Activated T-cell treated with anti-CD3 and anti-CD28 coated beads, Interleukin-2, amount 50 U/mL, for 72 hours (primary cell): ENCODE results near the gene PPP1R18. TPM values are rescaled to one million over a fixed set of nuclear protein-coding genes. Genes with fewer than 3 reads are reported as not detected.

Experiments
- ATAC-seq, 2 donors: fragments of 150-1000 bp; cut with Tn5 transposase; replicated peaks in 1 of 2; 2 replicates each; pipeline ENCODE4 v1.10.0; 2021; ENCODE audit warnings: moderate library complexity in 2 of 2, mild to moderate bottlenecking in 1 of 2
- DNase-seq, 2 donors: peaks; one replicate each; pipeline ENCODE4 v3.0.0; 2021 to 2022; ENCODE audit warnings: mixed read lengths in 1 of 2
- H3K27ac Mint-ChIP-seq: one replicate; pipeline ENCODE4 v1.8.0; 2022; ENCODE audit warnings: mild to moderate bottlenecking, moderate library complexity, mixed read lengths
- H3K27me3 Mint-ChIP-seq: one replicate; pipeline ENCODE4 v1.8.0; 2022; ENCODE audit warnings: low read depth, mixed read lengths
- H3K36me3 Mint-ChIP-seq, 2 donors: one replicate each; pipeline ENCODE4 v1.8.0; 2022; ENCODE audit warnings: mixed read lengths in 2 of 2, mild to moderate bottlenecking in 1 of 2; ENCODE audit not compliant: insufficient read depth in 2 of 2
- H3K4me1 Mint-ChIP-seq: one replicate; pipeline ENCODE4 v1.8.0; 2022; ENCODE audit warnings: low read depth, mixed read lengths
- H3K4me3 Mint-ChIP-seq, 2 donors: one replicate each; pipeline ENCODE4 v1.8.0; 2022; ENCODE audit warnings: mild to moderate bottlenecking in 2 of 2, mixed read lengths in 2 of 2, moderate library complexity in 2 of 2
- H3K9me3 Mint-ChIP-seq, 2 donors: one replicate each; pipeline ENCODE4 v1.8.0; 2022; ENCODE audit warnings: mixed read lengths in 2 of 2
- total RNA-seq, 2 donors: library from RNA; stranded (reverse); gene quantifications; one replicate each; pipeline ENCODE4 v1.2.3, GENCODE V29; 2022

PPP1R18 gene
- total RNA-seq, 2 donors from 2014 or later: 179 to 200 TPM

GRCh38 chr6:30654798-30655742 is 31.4 kb downstream of the PPP1R18 start:
- peak overlapping the region; percentile 3 for H3K27ac Mint-ChIP-seq
- H3K9me3 Mint-ChIP-seq: no peaks in the 10 kb centered on the region
- H3K36me3 Mint-ChIP-seq: peaks cover 8 to 36% of the 10 kb centered on the region in 2 donors

GRCh38 chr6:30651143-30651542 is 35.3 kb downstream of the PPP1R18 start:
- Mint-ChIP-seq H3K4me1 (peaks cover 17% of the 10 kb centered on the region), H3K9me3 (no peaks in the 10 kb centered on the region), H3K4me3 (no peak overlapping the region), H3K27ac (peak overlapping the region; percentile 13), H3K36me3 (peaks cover 5 to 23% of the 10 kb centered on the region in 2 donors), H3K27me3 (no peaks in the 10 kb centered on the region)
- DNase-seq (no peak), ATAC-seq (no peak)

More at GRCh38 chr6:30654798-30655742, 31.4 kb downstream of the PPP1R18 start:
- H3K27me3 Mint-ChIP-seq: no peaks in the 10 kb centered on the region
- peaks cover 1% of the 10 kb centered on the region for H3K4me1 Mint-ChIP-seq
- H3K4me3 Mint-ChIP-seq: no peak overlapping the region
- DNase-seq: no peak
- ATAC-seq: no peak

- ATAC-seq (peak; percentile 81 to 82), DNase-seq (peak; percentile 87)
- Mint-ChIP-seq H3K36me3 (peaks cover 0 to 9% of the 10 kb centered on the region in 2 donors), H3K9me3 (no peaks in the 10 kb centered on the region), H3K4me1 (peaks cover 22% of the 10 kb centered on the region), H3K27ac (peak overlapping the region; percentile 95), H3K27me3 (no peaks in the 10 kb centered on the region), H3K4me3 (peak overlapping the region; percentile 82 to 93)
Observed at GRCh38 chr6:30647242-30648116, 39.0 kb downstream of the PPP1R18 start.

GRCh38 chr6:30646450-30647241 is 39.8 kb downstream of the PPP1R18 start, which contains the start of gene C6orf136:
TSS of gene C6orf136 (plus strand) at chr6:30647133. CDS start at chr6:30647232, 99 bp downstream.
- Mint-ChIP-seq H3K4me3 (peak within 1 kb of the TSS; percentile 82 to 93), H3K27ac (peak within 1 kb of the TSS; percentile 95), H3K9me3 (no peaks in the 10 kb centered on the region), H3K4me1 (peaks cover 22% of the 10 kb centered on the region), H3K36me3 (peaks cover 0 to 3% of the 10 kb centered on the region in 2 donors), H3K27me3 (no peaks in the 10 kb centered on the region)
- peak; percentile 92 for DNase-seq
- ATAC-seq: peak; percentile 78 to 79

- Mint-ChIP-seq H3K27ac (peak overlapping the region; percentile 95), H3K9me3 (no peaks in the 10 kb centered on the region), H3K36me3 (peaks cover 0 to 2% of the 10 kb centered on the region in 2 donors), H3K4me3 (peak overlapping the region; percentile 82 to 93), H3K4me1 (peaks cover 24% of the 10 kb centered on the region), H3K27me3 (no peaks in the 10 kb centered on the region)
- DNase-seq (no peak), ATAC-seq (no peak)
Observed at GRCh38 chr6:30645989-30646388, 40.5 kb downstream of the PPP1R18 start.

GRCh38 chr6:30644769-30645168 is 41.7 kb downstream of the PPP1R18 start:
- DNase-seq (no peak), ATAC-seq (no peak)
- Mint-ChIP-seq H3K4me1 (peaks cover 28% of the 10 kb centered on the region), H3K9me3 (no peaks in the 10 kb centered on the region), H3K27me3 (no peaks in the 10 kb centered on the region), H3K4me3 (no peak overlapping the region), H3K27ac (peak overlapping the region; percentile 16), H3K36me3 (no peaks in the 10 kb centered on the region)

- no peaks in the 10 kb centered on the region for H3K27me3 Mint-ChIP-seq
- ATAC-seq (no peak), DNase-seq (no peak)
- H3K27ac Mint-ChIP-seq: no peak overlapping the region
- no peaks in the 10 kb centered on the region for H3K9me3 Mint-ChIP-seq
- H3K4me1 Mint-ChIP-seq: peaks cover 22% of the 10 kb centered on the region
- no peaks in the 10 kb centered on the region for H3K36me3 Mint-ChIP-seq
- H3K4me3 Mint-ChIP-seq: no peak overlapping the region
Observed at GRCh38 chr6:30643656-30644055, 42.8 kb downstream of the PPP1R18 start.

- H3K4me3 Mint-ChIP-seq: no peak overlapping the region
- peaks cover 14% of the 10 kb centered on the region for H3K4me1 Mint-ChIP-seq
- no peaks in the 10 kb centered on the region for H3K36me3 Mint-ChIP-seq
- no peaks in the 10 kb centered on the region for H3K27me3 Mint-ChIP-seq
- H3K9me3 Mint-ChIP-seq: no peaks in the 10 kb centered on the region
- DNase-seq (no peak), ATAC-seq (peak; percentile 7 to 29)
- peak overlapping the region; percentile 29 for H3K27ac Mint-ChIP-seq
Observed at GRCh38 chr6:30641048-30641447, 45.4 kb downstream of the PPP1R18 start.

- Mint-ChIP-seq H3K4me3 (no peak overlapping the region), H3K27ac (no peak overlapping the region), H3K36me3 (no peaks in the 10 kb centered on the region), H3K27me3 (no peaks in the 10 kb centered on the region), H3K4me1 (peaks cover 10% of the 10 kb centered on the region), H3K9me3 (no peaks in the 10 kb centered on the region)
- no peak for DNase-seq
- peak in 1 of 2 donors; percentile 44 for ATAC-seq
Observed at GRCh38 chr6:30640481-30640880, 46.0 kb downstream of the PPP1R18 start.

- H3K4me3 Mint-ChIP-seq: no peak overlapping the region
- no peak for ATAC-seq
- DNase-seq: no peak
- no peaks in the 10 kb centered on the region for H3K27me3 Mint-ChIP-seq
- peaks cover 11% of the 10 kb centered on the region for H3K4me1 Mint-ChIP-seq
- no peaks in the 10 kb centered on the region for H3K9me3 Mint-ChIP-seq
- H3K36me3 Mint-ChIP-seq: peaks cover 5 to 6% of the 10 kb centered on the region in 2 donors
- H3K27ac Mint-ChIP-seq: no peak overlapping the region
Observed at GRCh38 chr6:30635834-30636233, 50.6 kb downstream of the PPP1R18 start.

- Mint-ChIP-seq H3K9me3 (no peaks in the 10 kb centered on the region), H3K4me1 (peaks cover 26% of the 10 kb centered on the region), H3K36me3 (peaks cover 10 to 37% of the 10 kb centered on the region in 2 donors), H3K27me3 (no peaks in the 10 kb centered on the region), H3K4me3 (peak within 1 kb of the TSS; percentile 91 to 96), H3K27ac (peak within 1 kb of the TSS; percentile 94)
- ATAC-seq: peak; percentile 99
- DNase-seq: peak; percentile 89
Observed at GRCh38 chr6:30626484-30627366, 59.7 kb downstream of the PPP1R18 start, which contains the start of gene ATAT1. TSS of gene ATAT1 (plus strand) at chr6:30626874.
